ENCODE results near the gene NR2C2AP.

NR2C2AP gene

GRCh38 chr19:19236173-19236572 is 33.0 kb upstream of the NR2C2AP start:
- POLR2A ChIA-PET = no interaction called here
- CTCF ChIA-PET = no interaction called here
- no peak for DNase-seq (ENCODE audit: low read depth, low spot score)
- TF ChIP-seq CTCF (IDR thresholded peaks at IDR 0.05; ENCODE audit: insufficient read depth, low read length, missing control alignments) = no peak
- H3K4me3 ChIP-seq (ENCODE audit: low read depth, low read length) = no peak overlapping the region

GRCh38 chr19:19234220-19234816 is 31.1 kb upstream of the NR2C2AP start:
- ChIA-PET CTCF (interaction anchor here (0.7 to 2.4 kb wide), 2 partner anchors 9 to 59 kb away, joined by 3 to 14 read pairs; no protein-coding TSS in a partner anchor), POLR2A (no interaction called here)
- no peak for TF ChIP-seq CTCF (IDR thresholded peaks at IDR 0.05; ENCODE audit: insufficient read depth, low read length, missing control alignments)

GRCh38 chr19:19232261-19232721 is 29.1 kb upstream of the NR2C2AP start:
- TF ChIP-seq CTCF (IDR thresholded peaks at IDR 0.05; ENCODE audit: insufficient read depth, low read length, missing control alignments) = no peak
- H3K4me3 ChIP-seq (ENCODE audit: low read depth, low read length) = no peak overlapping the region
- ChIA-PET POLR2A (no interaction called here), CTCF (interaction anchor here (0.9 to 1.3 kb wide), 3 partner anchors 12 to 86 kb away, joined by 3 to 4 read pairs (median 4); no protein-coding TSS in a partner anchor)
- DNase-seq (ENCODE audit: low read depth, low spot score) = no peak

More at GRCh38 chr19:19234220-19234816, 31.1 kb upstream of the NR2C2AP start:
- no peak for DNase-seq (ENCODE audit: low read depth, low spot score)
- H3K4me3 ChIP-seq (ENCODE audit: low read depth, low read length) = no peak overlapping the region

- POLR2A ChIA-PET = no interaction called here
These were observed 27.8 kb upstream of the NR2C2AP start for GRCh38 chr19:19230999-19231398.

GRCh38 chr19:19229701-19230100 is 26.5 kb upstream of the NR2C2AP start:
- no peak overlapping the region for H3K4me3 ChIP-seq (ENCODE audit: low read depth, low read length)
- POLR2A ChIA-PET = no interaction called here
- no peak for DNase-seq (ENCODE audit: low read depth, low spot score)
- CTCF ChIA-PET = no interaction called here
- TF ChIP-seq CTCF (IDR thresholded peaks at IDR 0.05; ENCODE audit: insufficient read depth, low read length, missing control alignments) = no peak

More at GRCh38 chr19:19230999-19231398, 27.8 kb upstream of the NR2C2AP start:
- no peak for TF ChIP-seq CTCF (IDR thresholded peaks at IDR 0.05; ENCODE audit: insufficient read depth, low read length, missing control alignments)
- CTCF ChIA-PET = interaction anchor here (1.3 kb wide), 1 partner anchor 85 kb away, joined by 3 read pairs; no protein-coding TSS in a partner anchor
- DNase-seq (ENCODE audit: low read depth, low spot score) = no peak
- H3K4me3 ChIP-seq (ENCODE audit: low read depth, low read length) = no peak overlapping the region

GRCh38 chr19:19227217-19227616 is 24.0 kb upstream of the NR2C2AP start:
- CTCF ChIA-PET = interaction anchor here (1.1 kb wide), 1 partner anchor 15 kb away, joined by 3 read pairs; the partner anchor contains the start of gene NCAN
- POLR2A ChIA-PET = interaction anchor here (0.7 kb wide), 1 partner anchor 24 kb away, joined by 3 read pairs; the partner anchor contains the start of gene NR2C2AP
- H3K4me3 ChIP-seq (ENCODE audit: low read depth, low read length) = no peak overlapping the region
- TF ChIP-seq CTCF (IDR thresholded peaks at IDR 0.05; ENCODE audit: insufficient read depth, low read length, missing control alignments) = no peak
- no peak for DNase-seq (ENCODE audit: low read depth, low spot score)

Measured in AG04449 (cell line).